ENCODE measurements around the gene LRRC75A. TPM values are rescaled to one million over a fixed set of nuclear protein-coding genes. Genes with fewer than 3 reads are reported as not detected.

The LRRC75A gene
- total and polyA plus RNA-seq, 2 of the 8 experiments (the other 6 are each of a cell fraction or from before 2014, with no cell fraction given), result 9.7 to 9.9 TPM

- TF ChIP-seq GABPA (IDR thresholded peaks at IDR 0.05; ENCODE audit: borderline replicate concordance, insufficient read depth, low read length), result no peak
- TF ChIP-seq HDAC6 (IDR thresholded peaks at IDR 0.05; ENCODE audit: low read depth, low read length), result no peak
- no peak for TF ChIP-seq MAFK (IDR thresholded peaks at IDR 0.05; ENCODE audit: low read depth, low read length)
Observed at GRCh38 chr17:16459271-16459670, 32.7 kb downstream of the LRRC75A start (continued).

Data from H1 (cell line).